ENCODE data around the gene AP3B2.

DNA sequence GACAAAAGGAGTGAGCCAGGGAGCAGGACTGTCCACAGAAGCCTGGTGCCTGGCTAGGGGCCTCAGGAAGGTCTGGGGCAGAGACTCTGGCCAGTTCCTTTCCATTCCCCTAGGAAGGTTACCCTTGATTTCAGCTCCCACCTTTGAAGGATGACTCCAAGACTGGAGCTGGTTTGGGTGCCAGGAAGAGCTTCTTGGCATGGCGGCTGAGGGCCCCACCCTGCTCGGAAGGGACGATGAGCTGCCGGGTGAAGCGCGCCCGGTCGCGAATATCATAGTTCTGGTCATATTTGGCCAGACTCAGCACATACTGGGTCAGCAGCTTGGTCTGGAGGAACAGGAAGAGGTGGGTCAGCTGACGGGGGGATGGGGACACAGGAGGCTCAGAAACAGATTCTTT lies 43.1 kb downstream of the AP3B2 start:
- TF ChIP-seq, protein P1, sequence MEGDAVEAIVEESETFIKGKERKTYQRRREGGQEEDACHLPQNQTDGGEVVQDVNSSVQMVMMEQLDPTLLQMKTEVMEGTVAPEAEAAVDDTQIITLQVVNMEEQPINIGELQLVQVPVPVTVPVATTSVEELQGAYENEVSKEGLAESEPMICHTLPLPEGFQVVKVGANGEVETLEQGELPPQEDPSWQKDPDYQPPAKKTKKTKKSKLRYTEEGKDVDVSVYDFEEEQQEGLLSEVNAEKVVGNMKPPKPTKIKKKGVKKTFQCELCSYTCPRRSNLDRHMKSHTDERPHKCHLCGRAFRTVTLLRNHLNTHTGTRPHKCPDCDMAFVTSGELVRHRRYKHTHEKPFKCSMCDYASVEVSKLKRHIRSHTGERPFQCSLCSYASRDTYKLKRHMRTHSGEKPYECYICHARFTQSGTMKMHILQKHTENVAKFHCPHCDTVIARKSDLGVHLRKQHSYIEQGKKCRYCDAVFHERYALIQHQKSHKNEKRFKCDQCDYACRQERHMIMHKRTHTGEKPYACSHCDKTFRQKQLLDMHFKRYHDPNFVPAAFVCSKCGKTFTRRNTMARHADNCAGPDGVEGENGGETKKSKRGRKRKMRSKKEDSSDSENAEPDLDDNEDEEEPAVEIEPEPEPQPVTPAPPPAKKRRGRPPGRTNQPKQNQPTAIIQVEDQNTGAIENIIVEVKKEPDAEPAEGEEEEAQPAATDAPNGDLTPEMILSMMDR (IDR thresholded peaks at IDR 0.05): no peak
- no peak for TF ChIP-seq POLR2A (IDR thresholded peaks at IDR 0.05)
- no peak for TF ChIP-seq EP300 (IDR thresholded peaks at IDR 0.05; ENCODE audit: low read depth)
- TF ChIP-seq POLR2AphosphoS5 (IDR thresholded peaks at IDR 0.05): no peak

Data from transverse colon (tissue), 4 donors.